Measurements from ENCODE around the gene NSUN6.
"Not testable (repeated sequence)": the region's sequence is repeated elsewhere in the genome, so short reads cannot be mapped to it uniquely, and the experiment has no call there.

NSUN6 gene

DNA sequence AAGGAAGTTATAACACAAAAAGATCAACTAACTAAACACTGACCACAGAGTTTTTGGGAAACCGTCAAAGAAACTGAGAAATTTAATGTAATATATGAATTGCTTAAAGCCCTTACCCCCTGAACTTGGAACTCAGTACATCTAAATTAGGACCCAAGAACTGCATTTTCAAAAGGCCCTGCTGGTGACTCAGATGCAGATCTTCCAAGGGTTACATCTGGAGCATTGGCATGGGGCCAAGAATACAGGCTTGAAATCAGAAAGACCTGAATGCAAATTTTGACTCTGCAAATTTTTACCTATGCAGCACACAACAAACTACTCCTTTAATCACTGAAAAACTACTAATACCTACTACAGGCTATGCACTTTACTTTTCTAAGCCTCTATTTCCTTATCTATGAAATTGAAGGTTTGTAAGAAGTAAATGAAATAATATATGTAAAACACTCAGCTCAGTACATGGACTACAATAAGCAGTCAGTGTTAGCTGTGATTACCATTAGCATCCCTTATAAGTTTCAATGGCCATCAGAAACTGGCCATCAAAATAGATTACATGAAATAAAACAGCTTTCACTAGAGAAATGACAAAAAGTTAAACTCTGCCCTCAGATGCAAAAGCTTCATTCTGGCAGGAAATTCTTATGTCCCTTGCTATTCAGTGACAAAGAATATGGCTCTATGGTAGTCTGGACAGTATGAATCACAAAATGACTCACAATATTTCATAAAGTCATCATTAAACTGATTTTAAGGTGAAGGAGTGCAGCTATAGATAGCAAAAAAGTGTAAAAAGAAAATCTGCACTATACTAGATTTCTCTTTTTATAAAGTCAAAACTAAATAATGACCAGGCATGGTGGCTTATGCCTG lies 43.6 kb downstream of the NSUN6 start:
- peak; percentile 54 for DNase-seq

DNA sequence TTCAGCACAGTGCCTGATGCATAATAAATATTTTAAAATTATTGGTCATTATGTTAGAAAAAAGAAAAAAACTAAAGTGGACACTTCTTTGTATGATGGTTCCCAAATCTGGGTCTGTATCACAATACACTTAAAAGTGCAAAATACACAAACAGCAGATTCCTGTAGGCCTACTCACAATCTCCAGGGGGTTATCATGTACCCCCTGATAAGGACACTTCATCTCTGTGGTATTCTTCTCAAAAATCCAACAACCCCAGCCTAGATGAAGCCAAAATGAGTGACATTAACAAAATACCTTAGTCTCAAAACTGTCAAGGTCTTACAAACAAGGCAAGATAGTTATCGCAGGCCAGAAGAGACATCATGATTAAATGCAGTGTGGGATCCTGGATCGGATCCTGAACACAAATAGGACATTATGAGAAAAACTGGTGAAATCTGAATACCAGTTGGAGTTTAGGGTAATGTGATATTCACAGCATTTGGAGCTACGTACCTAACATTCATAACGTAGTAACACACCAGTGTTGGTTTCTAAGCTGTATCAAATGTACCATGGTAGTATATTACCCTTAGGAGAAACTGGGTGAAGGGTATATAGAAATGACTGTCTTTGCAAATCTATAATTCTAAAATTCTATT lies 45.2 kb downstream of the NSUN6 start:
- no peak for DNase-seq

DNA sequence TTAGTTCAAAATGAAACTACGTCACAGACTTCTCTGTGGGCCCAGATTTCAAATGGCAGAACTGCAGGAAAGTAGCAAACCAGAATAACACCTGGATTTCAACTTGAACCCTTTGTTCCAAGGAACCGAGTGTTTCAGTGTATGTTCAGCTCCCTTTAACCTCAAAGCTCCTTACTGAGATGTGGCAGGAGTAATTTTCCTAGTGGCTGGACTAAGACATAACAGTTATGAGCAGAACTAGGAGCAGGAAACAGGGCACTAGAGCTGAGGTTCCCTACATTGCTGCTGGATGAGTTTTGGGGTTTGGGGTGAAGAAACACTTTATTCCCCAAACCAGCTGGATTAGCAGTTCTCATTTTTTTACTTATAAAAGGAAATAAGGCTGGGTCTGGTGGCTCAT lies 50.1 kb downstream of the NSUN6 start:
- no peak for DNase-seq

DNA sequence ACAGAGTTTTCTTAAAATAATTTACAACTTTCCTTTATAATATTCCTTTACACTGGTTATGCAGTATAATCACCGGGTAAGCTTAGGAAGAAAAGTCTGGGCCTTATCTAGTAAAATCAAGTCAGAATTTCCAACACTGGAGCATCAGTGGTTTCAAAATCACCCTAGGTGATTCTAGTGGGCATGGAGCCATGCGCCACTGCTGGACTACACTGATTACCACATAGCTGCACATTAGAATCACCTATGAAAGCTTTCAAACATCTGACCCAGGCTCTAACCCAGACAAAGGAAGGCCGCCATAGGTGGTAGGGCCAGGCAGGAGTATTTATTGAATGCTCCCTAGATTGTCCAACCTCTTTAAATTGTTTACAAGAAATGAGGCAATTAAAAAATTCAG lies 52.0 kb downstream of the NSUN6 start:
- no peak for DNase-seq

DNA sequence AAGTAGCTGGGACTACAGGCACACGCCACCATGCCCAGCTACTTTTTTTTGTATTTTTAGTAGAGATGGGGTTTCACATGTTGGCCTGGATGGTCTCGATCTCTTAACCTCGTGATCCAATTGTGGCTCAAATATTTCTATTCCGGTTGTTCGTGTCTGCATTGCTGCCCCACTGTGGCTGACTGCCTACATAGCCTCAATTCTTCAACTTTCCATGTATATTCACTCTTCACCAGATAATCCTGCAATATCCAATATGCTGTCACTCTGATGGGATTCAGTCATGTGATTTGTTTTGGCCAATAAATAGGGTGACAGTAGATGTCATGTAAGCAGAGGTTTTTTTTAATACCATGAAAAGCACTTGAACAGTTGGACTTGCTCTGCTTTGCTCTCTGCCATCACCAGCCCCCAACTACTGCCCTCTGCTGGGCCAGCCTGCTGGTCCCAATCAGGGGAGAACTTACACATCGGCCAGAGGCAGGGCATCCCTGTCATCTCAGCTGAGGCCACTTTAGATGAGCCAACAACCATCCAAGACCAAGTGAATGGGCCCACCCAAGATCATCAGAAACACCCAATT lies 56.7 kb downstream of the NSUN6 start:
- peak; percentile 41 for DNase-seq

DNA sequence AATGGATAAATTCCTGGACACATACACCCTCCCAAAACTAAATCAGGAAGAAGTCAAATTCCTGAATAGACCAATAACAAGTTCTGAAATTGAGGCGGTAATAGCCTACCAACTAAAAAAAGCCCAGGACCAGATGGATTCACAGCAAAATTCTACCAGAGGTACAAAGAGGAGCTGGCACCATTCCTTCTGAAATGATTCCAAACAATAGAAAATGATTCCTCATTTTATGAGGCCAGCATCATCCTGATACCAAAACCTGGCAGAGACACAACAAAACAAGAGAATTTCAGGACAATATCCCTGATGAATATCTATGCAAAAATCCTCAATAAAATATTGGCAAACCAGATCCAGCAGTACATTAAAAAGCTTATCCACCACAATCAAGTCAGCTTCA lies 60.2 kb downstream of the NSUN6 start:
- DNase-seq, result not testable (repeated sequence)

DNA sequence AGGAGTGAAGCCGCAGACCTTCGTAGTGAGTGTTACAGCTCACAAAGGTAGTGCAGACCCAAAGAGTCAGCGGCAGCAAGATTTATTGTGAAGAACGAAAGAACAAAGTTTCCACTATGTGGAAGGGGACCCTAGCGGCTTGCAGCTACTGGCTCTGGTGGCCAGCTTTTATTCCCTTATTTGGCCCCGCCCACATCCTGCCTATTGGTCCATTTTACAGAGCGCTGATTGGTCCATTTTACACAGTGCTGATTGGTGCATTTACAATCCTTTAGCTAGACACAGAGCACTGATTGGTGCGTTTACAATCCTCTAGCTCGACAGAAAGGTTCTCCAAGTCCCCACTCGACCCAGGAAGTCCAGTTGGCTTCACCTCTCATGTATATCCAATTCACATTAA lies 64.8 kb downstream of the NSUN6 start:
- not testable (repeated sequence) for DNase-seq

DNA sequence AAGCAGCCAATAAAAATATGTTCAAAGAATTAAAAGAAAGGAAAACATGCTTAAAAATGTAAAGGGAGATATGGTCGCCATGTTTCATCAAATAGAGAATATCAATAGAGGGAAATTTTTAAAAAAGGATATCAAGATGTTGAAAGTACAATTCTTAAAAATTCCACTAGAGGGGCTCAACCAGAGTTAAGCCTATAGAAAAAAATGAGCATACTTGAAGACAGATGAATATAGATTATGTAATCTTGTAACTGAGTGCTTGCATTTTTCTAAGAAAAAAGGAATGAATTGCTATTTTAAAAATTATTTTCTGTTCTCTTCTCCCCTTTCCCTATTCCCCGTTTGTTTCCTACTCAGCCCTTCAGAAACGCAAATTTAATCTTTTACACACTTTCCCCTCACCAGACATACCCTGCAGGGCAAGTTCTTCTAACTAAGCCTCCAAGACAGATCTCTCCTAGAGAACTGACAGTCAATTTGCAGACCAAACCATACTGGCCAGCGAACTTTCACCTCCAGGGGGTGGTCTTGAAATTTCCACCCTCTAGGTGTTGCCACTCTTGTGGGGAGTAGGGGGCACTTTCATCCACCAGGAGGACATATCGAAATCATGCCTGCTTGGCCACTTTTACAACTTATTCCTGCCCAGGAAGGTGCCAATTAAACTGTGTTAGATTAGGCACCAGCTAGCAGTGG lies 67.7 kb downstream of the NSUN6 start:
- DNase-seq, result peak; percentile 64

DNA sequence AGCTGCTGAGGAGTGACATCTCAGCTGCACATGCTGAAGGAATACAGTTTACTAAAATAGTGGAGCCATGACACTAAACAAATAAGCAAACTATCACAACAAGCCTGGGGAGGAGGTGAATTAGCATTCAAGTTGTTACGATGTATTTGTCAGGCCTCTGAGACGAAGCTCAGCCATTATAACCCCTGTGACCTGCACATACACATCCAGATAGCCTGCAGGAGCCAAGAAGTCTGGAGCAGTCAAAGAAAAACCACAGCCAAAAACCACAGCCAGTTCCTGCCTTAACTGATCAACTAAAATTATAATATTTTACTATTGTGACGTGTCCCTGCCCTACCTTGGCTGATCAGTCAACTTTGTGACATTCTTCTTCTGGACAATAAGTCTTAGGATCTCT lies 68.6 kb downstream of the NSUN6 start:
- peak; percentile 88 for DNase-seq

DNA sequence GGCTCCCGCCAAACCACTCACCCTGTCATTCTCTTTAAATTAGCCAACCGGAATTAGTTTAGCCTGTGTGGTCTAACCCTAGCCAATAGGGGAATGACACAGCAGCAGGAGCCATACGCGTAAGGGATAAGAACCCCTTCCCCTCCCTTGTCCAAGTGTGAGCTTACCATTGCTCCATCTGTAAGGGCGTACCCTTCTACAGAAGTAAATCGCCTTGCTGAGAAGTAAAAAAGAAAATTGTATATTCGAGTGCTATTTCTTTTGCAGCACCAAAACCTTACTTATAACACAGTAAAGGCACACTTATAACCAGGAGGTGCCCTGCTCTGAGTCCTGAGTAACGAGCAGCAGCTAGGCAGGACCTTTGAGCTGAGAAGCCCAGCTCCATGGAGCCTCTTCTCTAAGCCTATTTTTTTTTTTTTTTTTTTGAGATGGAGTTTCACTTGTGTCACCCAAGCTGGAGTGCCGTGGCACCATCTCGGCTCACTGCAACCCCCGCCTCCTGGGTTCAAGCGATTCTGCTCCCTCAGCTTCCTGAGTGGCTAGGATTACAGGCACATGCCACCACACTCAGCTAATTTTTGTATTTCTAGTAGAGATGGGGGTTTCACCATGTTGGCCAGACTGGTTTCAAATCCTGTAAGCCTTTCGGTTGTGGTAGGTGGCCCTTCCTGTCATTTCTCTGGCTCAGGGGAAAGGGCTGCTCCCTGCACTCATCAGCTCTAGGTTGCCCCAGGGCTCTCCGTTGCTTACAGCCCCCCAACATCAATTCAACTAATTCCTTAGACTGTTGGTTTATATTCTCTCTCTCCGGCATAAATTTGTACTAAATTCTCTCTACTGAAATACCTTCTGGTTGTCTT lies 73.3 kb downstream of the NSUN6 start:
- DNase-seq, result no peak

DNA sequence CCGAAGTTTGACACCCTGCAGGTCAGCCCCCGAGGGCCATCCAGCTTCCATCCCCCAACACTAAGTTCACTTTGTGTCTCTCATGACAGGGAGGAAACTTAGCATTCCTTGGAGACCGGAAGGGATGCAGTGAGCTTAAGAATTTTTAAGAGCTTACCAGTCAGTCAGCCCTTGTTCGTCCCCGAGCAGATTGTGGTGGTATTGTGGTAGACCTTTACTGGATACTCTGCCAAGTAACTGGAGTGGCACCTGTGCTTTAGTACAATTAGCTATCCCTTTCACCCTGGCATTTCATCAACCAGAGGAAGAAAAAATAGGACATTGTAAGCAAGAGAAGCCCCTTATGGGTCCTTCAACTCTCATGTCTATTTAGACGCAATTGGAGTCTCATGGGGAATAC lies 74.8 kb downstream of the NSUN6 start:
- no peak for DNase-seq

DNA sequence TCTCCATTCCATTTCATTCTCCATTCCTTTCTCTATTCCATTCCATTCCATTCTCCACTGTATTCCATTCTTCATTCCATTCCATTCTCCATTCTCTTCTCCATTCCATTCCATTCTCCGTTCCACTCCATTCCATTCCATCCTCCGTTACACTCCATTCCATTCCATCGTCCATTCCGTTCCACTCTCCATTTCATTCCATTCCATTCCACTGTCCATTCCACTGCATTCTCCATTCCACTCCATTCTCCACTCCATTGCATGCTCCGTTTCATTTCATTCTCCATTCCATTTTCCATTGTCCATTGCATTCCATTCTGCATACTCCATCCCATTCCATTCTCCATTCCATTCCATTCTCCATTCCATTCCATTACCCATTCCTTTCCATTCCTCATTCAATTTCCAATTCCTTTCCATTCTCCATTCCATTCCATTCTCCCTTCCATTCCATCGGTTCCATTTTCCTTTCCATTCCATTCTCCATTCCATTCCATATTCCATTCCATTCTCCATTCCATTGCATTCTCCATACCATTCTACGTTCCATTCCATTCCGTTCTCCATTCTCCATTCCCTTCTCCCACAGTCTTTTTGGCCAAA lies 78.3 kb downstream of the NSUN6 start:
- no peak for DNase-seq

DNA sequence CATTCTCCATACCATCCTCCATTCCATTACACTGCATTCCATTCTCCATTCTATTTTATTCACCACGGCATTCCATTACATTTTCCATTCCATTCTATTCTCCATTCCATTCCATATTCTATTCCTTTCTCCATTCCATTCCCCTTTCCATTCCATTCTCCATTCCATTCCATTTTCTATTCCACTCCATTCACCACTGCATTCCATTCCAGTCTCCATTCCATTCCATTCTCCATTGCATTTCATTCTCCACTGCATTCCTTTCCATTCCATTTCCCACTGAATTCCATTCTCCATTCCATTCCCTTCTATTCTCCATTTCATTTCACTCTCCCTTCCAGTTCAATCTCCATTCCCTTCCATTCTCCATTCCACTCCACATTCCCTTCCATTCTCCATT lies 79.6 kb downstream of the NSUN6 start:
- no peak for DNase-seq

DNA sequence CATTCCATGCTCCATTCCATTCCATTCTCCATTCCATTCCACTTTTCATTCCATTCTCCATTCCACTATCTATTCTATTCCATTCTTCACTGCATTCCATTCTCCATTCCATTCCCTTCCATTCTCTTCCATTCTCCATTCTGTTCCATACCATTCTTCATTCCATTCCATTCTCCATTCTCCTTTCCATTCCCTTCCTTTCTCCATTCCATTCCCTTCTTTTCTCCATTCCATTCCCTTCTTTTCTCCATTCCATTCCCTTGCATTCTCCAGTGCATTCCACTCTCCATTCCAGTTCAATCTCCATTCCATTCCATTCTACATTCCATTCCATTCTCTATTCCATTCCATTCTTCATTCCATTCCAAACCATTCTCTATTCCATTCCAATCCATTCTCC lies 80.3 kb downstream of the NSUN6 start:
- no peak for DNase-seq

DNA sequence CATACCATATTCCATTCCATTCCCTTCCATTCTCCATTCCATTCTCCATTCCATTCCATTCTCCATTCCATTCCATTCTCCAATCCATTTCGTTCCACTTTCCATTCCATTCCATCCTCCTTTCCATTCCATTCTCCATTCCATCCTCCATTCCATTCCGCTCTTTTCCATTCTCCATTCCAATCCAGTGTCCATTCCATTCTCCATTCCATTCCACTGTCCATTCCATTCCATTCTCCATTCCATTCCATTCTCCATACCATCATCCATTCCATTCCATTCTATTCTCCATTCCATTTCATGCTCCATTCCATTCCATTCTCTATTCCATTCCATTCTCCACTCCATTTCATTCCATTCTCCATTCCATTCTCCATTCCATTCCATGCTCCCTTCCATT lies 81.0 kb downstream of the NSUN6 start:
- DNase-seq, result not testable (repeated sequence)

DNA sequence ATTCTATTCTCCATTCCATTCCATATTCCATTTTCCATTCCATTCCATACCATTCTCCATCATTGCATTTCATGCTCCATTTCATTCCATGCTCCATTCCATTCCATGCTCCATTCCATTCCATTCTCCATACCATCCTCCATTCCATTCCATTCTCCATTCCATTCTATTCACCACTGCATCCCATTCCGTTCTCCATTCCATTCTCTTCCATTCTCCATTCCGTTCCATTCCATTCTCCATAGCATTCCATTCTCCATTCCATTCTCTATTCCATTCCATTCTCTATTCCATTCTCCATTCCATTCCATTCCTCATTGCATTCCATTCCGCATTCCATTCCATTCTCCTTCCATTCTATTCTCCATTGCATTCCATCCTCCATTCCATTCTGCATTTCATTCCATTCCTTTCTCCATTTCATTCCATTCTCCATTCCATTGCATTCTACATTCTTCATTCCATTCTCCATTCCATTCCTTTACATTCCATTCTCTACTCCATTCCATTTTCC lies 84.0 kb downstream of the NSUN6 start:
- DNase-seq, result no peak

DNA sequence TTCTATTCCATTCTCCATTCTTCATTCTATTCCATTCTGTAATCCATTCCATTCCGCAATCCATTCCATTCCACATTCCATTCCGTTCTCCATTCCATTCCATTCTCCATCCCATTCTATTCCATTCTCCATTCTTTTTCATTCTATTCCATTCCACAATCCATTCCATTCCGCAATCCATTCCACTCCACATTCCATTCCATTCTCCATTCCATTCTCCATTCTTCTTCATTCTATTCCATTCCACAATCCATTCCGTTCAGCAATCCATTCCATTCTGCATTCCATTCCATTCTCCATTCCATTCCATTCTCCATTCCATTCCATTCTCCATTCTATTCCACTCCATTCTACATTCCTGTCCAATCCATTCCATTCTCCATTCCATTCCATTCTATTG lies 85.2 kb downstream of the NSUN6 start:
- no peak for DNase-seq

DNA sequence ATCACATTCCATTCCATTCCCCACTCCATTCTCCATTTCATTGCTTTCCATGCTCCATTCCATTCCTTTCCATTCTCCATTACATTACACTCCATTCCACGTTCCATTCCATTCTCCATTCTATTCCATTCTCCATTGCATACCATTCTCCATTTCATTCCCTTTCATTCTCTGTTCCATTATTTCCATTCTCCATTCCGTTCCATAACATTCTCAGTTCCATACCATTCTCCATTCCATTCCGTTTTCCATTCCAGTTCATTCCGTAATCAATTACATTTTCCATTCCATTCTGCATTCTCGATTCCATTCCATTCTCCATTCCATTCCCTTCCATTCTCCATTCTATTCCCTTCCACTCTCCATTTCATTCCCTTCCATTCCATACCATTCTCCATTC lies 86.4 kb downstream of the NSUN6 start:
- no peak for DNase-seq

DNA sequence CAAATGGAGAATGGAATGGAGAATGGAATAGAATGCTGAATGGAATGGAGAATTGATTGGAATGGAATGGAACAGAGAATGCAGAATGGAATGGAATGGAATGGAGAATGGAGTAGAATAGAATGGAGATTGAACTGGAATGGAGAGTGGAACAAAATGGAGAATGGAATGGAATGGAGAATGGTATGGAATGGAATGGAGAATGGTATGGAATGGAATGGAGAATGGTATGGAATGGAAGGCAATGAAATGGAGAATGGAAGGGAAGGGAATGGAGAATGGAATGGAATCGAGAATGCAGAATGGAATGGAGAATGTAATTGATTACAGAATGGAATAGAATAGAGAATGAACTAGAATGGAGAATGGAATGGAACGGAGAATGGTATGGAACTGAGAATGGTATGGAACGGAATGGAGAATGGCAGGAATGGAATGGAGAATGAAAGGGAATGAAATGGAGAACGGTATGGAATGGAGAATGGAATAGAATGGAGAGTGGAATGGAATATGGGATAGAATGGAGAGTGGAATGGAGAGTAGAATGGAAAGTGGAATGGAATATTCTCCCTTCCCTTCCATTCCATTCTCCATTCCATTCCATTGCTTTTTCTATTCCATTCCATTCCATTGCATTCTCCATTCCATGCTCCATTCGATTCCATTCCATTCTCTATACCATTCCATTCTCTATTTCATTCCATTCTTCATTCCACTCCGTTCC lies 88.2 kb downstream of the NSUN6 start:
- DNase-seq, result no peak

DNA sequence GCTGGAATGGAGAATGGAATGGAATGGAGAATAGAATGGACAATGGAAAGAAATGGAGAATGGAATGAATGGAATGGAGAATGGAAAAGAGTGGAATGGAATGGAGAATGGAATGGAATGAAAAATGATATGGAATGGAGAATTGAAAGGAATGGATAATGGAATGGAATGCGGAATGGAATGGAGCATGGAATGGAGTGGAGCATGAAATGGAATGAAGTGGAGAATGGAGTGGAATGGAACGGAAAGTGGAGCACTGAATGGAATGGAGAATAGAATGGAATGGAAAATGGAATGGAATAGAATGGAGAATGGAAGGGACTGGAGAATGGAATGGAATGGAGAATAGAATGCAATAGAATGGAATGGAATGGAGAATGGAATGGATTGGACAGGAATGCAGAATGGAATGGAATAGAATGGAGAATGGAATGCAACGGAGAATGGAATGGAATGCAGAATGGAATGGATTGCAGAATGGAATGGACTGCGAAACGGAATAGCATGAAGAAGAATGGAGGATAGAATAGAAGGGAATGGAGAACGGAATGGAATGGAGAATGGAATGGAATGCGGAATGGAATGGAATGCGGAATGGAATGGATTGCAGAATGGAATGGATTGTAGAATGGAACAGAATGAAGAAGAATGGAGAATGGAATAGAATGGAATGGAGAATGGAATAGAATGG lies 89.4 kb downstream of the NSUN6 start:
- DNase-seq, result no peak

DNA sequence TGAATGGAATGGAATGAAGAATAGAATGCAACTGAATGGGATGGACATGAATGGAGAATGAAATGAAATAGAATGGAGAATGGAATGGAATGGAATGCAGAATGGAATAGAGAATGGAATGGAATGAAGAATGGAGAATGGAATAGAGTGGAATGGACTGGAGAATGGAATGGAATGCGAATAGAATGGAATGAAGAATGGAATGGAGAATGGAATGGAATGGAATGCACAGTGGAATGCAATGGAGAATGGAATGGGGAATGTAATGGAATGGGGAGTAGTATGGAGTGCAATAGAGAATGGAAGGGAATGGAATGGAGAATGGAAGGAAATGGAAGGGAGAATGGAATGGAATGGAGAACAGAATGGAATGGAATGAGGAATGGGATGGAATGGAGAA lies 93.4 kb downstream of the NSUN6 start:
- DNase-seq, result no peak
